HepG2 (cell line): ENCODE results near the gene MLNR. TPM values are rescaled to one million over a fixed set of nuclear protein-coding genes. Genes with fewer than 3 reads are reported as not detected.
A peak's percentile ranks its signal among the peaks of the same experiment; 100 is the strongest.

ENCODE experiments used
- ARNTL ChIP-seq: sonication (generic); formaldehyde crosslinking; IDR thresholded peaks from 2 replicates; pipeline ENCODE4 v1.4.0; 2020; ENCODE audit warnings: mild to moderate bottlenecking, missing genetic modification reagents
- CBX5 ChIP-seq: sonication (generic); formaldehyde crosslinking; IDR thresholded peaks from 2 replicates; pipeline ENCODE4 v1.4.0; 2020; ENCODE audit warnings: missing genetic modification reagents, borderline replicate concordance
- ESRRA ChIP-seq: sonication (generic); formaldehyde crosslinking; IDR thresholded peaks from 2 replicates; pipeline ENCODE4 v1.5.1; 2020; ENCODE audit warnings: mild to moderate bottlenecking, low read depth, missing genetic modification reagents
- FOXA1 ChIP-seq, 2 experiments: fragments of 450-650 bp in 1 of 2; sonication (generic) in 1 of 2; formaldehyde crosslinking in 1 of 2; IDR thresholded peaks; 2 replicates each; pipeline versions ENCODE4 v1.4.0 to v1.6.1; 2016 to 2020; ENCODE audit warnings: missing genetic modification reagents in 1 of 2
- GATAD2A ChIP-seq: IDR thresholded peaks from 2 replicates; pipeline ENCODE4 v1.6.1; 2016
- IRF2 ChIP-seq: IDR thresholded peaks from 2 replicates; pipeline ENCODE4 v1.6.1; 2018; ENCODE audit warnings: missing genetic modification reagents, missing compliant biosample characterization
- KLF16 ChIP-seq, 2 experiments: sonication (generic) in 1 of 2; formaldehyde crosslinking in 1 of 2; IDR thresholded peaks; 2 replicates each; pipeline versions ENCODE4 v1.6.1 to v1.8.0; 2016 to 2023; ENCODE audit warnings: missing genetic modification reagents in 2 of 2, missing compliant biosample characterization in 1 of 2
- LCORL ChIP-seq, 2 experiments: fragments of 450-650 bp in 1 of 2; sonication (generic) in 1 of 2; formaldehyde crosslinking in 1 of 2; IDR thresholded peaks; 2 replicates each; pipeline versions ENCODE4 v1.5.0 to v1.6.1; 2017 to 2020; ENCODE audit warnings: antibody characterized with exemption in 1 of 2, missing genetic modification reagents in 1 of 2
- RFX3 ChIP-seq: IDR thresholded peaks from 2 replicates; pipeline ENCODE4 v1.6.1; 2016; ENCODE audit warnings: missing biosample characterization, missing genetic modification reagents
- WIZ ChIP-seq: sonication (generic); formaldehyde crosslinking; IDR thresholded peaks from 2 replicates; pipeline ENCODE4 v1.5.1; 2020; ENCODE audit warnings: mild to moderate bottlenecking, missing genetic modification reagents
- YY1 ChIP-seq: IDR thresholded peaks from 2 replicates; pipeline ENCODE4 v1.6.1; 2011; ENCODE audit warnings: low read length, low read depth, moderate library complexity, mild to moderate bottlenecking; ENCODE audit not compliant: insufficient read depth, insufficient replicate concordance
- ZMYM4 ChIP-seq: sonication (generic); formaldehyde crosslinking; IDR thresholded peaks from 2 replicates; pipeline ENCODE4 v1.8.1; 2023; ENCODE audit warnings: mild to moderate bottlenecking, missing genetic modification reagents
- ZNF350 ChIP-seq: sonication (generic); formaldehyde crosslinking; IDR thresholded peaks from 2 replicates; pipeline ENCODE4 v1.4.0; 2020; ENCODE audit warnings: mild to moderate bottlenecking, low read depth, missing genetic modification reagents, borderline replicate concordance
- ZNF619 ChIP-seq: sonication (generic); formaldehyde crosslinking; IDR thresholded peaks from 2 replicates; pipeline ENCODE4 v1.4.0; 2020; ENCODE audit warnings: mild to moderate bottlenecking, missing genetic modification reagents
- ZSCAN12 ChIP-seq: sonication (generic); formaldehyde crosslinking; IDR thresholded peaks from 2 replicates; pipeline ENCODE4 v1.9.0; 2021; ENCODE audit warnings: mild to moderate bottlenecking, missing genetic modification reagents
- ZSCAN25 ChIP-seq: sonication (generic); formaldehyde crosslinking; IDR thresholded peaks from 2 replicates; pipeline ENCODE4 v1.8.0; 2022; ENCODE audit warnings: mild to moderate bottlenecking, missing genetic modification reagents
- polyA plus RNA-seq, 8 experiments: library from polyadenylated mRNA; depleted of rRNA in 3 of 8; stranded (reverse) in 7 of 8; unstranded in 1 of 8; fragments of >200 nt; fragmentation: Illumina TruSeq in 4 of 8; extraction: Trizol in 4 of 8; gene quantifications; 2 replicates each; pipeline versions ENCODE4 v1.2.1 to v1.2.3, GENCODE V29; 2011 to 2016; ENCODE audit warnings: low read depth in 4 of 8, missing spikeins in 1 of 8, mixed read lengths in 1 of 8; ENCODE audit not compliant: insufficient read depth in 1 of 8
- total RNA-seq, 5 experiments: library from RNA; depleted of rRNA; stranded (reverse); fragments of >200 nt; fragmentation: Illumina TruSeq; extraction: Trizol; gene quantifications; 2 replicates each; pipeline ENCODE4 v1.2.3, GENCODE V29; 2016; ENCODE audit warnings: low read depth in 1 of 5
- TF ChIP-seq, protein P1 (sequence below): sonication (generic); formaldehyde crosslinking; IDR thresholded peaks from 2 replicates; pipeline ENCODE4 v1.4.0; 2020; ENCODE audit warnings: missing genetic modification reagents
- TF ChIP-seq, protein P2 (sequence below): sonication (generic); formaldehyde crosslinking; IDR thresholded peaks from 2 replicates; pipeline ENCODE4 v1.8.1; 2022; ENCODE audit warnings: mild to moderate bottlenecking, missing genetic modification reagents
- TF ChIP-seq, protein P3 (sequence below): IDR thresholded peaks from 2 replicates; pipeline ENCODE4 v1.6.1; 2016; ENCODE audit warnings: low read depth, control low read depth
- TF ChIP-seq, protein P4 (sequence below): sonication (generic); formaldehyde crosslinking; IDR thresholded peaks from 2 replicates; pipeline ENCODE4 v1.8.0; 2022; ENCODE audit warnings: mild to moderate bottlenecking, missing genetic modification reagents, borderline replicate concordance

MLNR gene
- total and polyA plus RNA-seq, 2 of the 13 experiments (the other 11 are each of a cell fraction or from before 2014, with no cell fraction given) = 0.46 TPM; not detected in 1

DNA sequence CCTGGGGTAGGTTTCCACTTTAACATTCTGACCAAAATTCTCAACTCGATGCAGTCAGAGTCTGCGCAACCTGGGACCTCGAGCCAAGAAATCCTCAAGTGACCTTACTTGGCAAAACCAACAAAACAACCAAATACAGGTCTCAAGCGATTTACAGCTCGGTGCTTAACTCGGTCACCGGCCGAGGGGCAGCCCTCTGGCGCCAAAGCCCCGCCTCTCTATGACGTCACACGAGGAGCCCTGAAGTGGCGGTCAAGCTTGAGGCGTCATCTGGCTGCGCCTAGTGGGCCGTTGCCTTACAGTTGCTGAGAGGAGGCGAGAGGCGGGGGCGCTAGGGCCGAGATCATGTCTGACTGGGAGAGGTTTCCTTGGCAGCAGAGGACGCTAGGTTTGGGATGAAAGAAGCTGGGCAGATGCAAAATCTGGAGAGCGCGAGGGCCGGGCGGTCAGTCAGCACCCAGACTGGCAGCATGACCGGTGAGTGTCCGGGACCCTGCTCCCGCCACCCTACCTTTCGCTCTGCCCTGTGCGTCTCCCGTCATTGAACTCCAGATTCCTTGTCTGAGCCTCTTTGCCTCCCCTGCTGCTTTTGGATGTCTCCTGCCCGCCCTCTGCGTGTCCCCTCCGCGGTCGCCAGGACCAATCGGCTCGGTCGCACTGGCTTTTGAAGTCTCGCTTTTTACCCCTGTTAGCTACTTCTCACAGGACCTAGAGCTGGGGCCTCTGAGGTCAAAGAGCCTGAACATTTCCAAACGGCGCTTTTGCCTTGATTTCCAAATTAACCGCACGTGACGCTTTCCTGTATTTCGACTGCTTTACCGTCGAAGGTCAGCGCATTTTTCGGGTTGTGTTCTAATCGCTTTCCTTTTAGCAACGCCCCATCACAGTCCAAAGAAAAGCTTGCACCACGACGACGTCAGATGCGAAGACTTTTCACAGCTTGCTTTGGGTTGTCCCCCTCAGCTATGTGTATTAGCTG, 27.8 kb downstream of the MLNR start, which contains the start of gene CDADC1 (continued):
- TF ChIP-seq ZSCAN25 (CRISPR knock-in tag) (0 out of 2 replicates have a peak, but pooled peaks have one; percentile 43), ARNTL (CRISPR knock-in tag) (0 out of 2 replicates have a peak, but pooled peaks have one; percentile 23), ZSCAN12 (0 out of 2 replicates have a peak, but pooled peaks have one; percentile 12), YY1 (peak; percentile 58), LCORL (IDR thresholded peaks at IDR 0.05) (no peak), LCORL (CRISPR knock-in tag; IDR thresholded peaks at IDR 0.05) (peak; percentile 28; the same call in 1 of the 2 replicates), ZNF350 (CRISPR knock-in tag) (peak; percentile 94), ESRRA (CRISPR knock-in tag) (0 out of 2 replicates have a peak, but pooled peaks have one; percentile 22), FOXA1 (IDR thresholded peaks at IDR 0.05) (no peak), FOXA1 (CRISPR knock-in tag; IDR thresholded peaks at IDR 0.05) (peak; percentile 32; the same call in 1 of the 2 replicates), CBX5 (CRISPR knock-in tag) (peak; percentile 60; the same call in 1 of the 2 replicates), WIZ (CRISPR knock-in tag) (no peak; the same call in 1 of the 2 replicates), KLF16 (CRISPR knock-in tag; IDR thresholded peaks at IDR 0.05) (peak in 1 of 2 experiments; percentile 68; a peak in 1 of 4 replicates), IRF2 (CRISPR knock-in tag) (peak; percentile 91), ZMYM4 (CRISPR knock-in tag) (peak; percentile 98), RFX3 (CRISPR knock-in tag) (peak; percentile 79), ZNF619 (CRISPR knock-in tag) (0 out of 2 replicates have a peak, but pooled peaks have one; percentile 16), GATAD2A (peak; percentile 57; the same call in 1 of the 2 replicates)
- TF ChIP-seq, protein P1, sequence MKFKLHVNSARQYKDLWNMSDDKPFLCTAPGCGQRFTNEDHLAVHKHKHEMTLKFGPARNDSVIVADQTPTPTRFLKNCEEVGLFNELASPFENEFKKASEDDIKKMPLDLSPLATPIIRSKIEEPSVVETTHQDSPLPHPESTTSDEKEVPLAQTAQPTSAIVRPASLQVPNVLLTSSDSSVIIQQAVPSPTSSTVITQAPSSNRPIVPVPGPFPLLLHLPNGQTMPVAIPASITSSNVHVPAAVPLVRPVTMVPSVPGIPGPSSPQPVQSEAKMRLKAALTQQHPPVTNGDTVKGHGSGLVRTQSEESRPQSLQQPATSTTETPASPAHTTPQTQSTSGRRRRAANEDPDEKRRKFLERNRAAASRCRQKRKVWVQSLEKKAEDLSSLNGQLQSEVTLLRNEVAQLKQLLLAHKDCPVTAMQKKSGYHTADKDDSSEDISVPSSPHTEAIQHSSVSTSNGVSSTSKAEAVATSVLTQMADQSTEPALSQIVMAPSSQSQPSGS (CRISPR knock-in tag) = peak; percentile 94
- TF ChIP-seq, protein P2, sequence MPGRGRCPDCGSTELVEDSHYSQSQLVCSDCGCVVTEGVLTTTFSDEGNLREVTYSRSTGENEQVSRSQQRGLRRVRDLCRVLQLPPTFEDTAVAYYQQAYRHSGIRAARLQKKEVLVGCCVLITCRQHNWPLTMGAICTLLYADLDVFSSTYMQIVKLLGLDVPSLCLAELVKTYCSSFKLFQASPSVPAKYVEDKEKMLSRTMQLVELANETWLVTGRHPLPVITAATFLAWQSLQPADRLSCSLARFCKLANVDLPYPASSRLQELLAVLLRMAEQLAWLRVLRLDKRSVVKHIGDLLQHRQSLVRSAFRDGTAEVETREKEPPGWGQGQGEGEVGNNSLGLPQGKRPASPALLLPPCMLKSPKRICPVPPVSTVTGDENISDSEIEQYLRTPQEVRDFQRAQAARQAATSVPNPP (CRISPR knock-in tag) = peak; percentile 57; the same call in 1 of the 2 replicates
- TF ChIP-seq, protein P3, sequence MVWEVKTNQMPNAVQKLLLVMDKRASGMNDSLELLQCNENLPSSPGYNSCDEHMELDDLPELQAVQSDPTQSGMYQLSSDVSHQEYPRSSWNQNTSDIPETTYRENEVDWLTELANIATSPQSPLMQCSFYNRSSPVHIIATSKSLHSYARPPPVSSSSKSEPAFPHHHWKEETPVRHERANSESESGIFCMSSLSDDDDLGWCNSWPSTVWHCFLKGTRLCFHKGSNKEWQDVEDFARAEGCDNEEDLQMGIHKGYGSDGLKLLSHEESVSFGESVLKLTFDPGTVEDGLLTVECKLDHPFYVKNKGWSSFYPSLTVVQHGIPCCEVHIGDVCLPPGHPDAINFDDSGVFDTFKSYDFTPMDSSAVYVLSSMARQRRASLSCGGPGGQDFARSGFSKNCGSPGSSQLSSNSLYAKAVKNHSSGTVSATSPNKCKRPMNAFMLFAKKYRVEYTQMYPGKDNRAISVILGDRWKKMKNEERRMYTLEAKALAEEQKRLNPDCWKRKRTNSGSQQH (CRISPR knock-in tag) = peak; percentile 25; the same call in 1 of the 2 replicates
- TF ChIP-seq, protein P4, sequence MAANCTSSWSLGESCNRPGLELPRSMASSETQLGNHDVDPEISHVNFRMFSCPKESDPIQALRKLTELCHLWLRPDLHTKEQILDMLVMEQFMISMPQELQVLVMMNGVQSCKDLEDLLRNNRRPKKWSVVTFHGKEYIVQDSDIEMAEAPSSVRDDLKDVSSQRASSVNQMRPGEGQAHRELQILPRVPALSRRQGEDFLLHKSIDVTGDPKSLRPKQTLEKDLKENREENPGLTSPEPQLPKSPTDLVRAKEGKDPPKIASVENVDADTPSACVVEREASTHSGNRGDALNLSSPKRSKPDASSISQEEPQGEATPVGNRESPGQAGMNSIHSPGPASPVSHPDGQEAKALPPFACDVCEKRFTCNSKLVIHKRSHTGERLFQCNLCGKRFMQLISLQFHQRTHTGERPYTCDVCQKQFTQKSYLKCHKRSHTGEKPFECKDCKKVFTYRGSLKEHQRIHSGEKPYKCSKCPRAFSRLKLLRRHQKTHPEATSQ (CRISPR knock-in tag) = 0 out of 2 replicates have a peak, but pooled peaks have one; percentile 49
